Hippocampal formation (tissue), 2 donors: ENCODE results near the gene PHAX.
"Not testable (repeated sequence)": the region's sequence is repeated elsewhere in the genome, so short reads cannot be mapped to it uniquely, and the experiment has no call there.

Experiments
- DNase-seq, 2 donors: peaks; one replicate each; lab custom pipeline; 2025; lab: John Stamatoyannopoulos, UW

Gene PHAX, protein sequence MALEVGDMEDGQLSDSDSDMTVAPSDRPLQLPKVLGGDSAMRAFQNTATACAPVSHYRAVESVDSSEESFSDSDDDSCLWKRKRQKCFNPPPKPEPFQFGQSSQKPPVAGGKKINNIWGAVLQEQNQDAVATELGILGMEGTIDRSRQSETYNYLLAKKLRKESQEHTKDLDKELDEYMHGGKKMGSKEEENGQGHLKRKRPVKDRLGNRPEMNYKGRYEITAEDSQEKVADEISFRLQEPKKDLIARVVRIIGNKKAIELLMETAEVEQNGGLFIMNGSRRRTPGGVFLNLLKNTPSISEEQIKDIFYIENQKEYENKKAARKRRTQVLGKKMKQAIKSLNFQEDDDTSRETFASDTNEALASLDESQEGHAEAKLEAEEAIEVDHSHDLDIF

DNA sequence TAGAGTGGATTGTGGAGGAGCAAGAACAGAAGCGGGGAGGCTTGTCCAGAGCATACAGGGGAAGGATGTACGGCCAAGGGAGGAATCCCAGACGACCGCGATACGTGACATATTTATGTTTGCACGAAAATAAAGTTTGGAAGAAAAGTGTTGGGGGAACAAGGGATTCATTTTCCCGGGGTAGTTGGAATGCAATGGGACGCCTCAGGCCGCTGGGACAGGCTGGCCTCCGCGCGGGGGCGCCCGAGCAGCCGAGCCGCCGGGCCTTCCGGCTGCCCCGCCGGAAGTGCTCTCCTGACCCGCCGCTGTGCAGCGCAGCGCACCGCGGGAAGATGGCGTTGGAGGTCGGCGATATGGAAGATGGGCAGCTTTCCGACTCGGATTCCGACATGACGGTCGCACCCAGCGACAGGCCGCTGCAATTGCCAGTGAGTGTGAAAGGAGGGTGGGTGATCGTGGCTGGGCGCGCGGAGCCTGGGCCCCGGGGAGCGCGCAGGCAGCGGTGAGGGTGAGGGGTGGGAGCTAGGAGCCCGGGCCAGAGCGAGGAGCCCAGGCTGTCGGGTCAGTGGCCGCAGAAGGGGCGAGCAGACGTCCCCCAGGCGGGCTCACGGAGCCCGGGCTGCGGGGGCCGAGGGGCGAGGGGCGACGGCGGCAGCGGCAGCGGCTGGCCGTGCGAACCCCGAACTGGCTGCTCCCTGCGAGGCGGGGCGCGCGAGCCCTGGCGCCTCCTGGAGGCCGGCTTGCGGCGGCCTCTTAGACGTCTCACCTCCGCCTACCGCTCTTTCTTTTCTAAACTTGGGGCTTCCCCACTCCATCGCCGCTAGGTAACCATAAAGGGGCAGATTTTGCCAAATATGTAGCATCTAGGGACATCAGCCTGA is at the start of gene PHAX:
Gene PHAX (plus strand): TSS at position 317 of the 881 bp plus-strand sequence. CDS start 16 bp downstream, at position 333.
- DNase-seq = peak; percentile 74 to 81

DNA sequence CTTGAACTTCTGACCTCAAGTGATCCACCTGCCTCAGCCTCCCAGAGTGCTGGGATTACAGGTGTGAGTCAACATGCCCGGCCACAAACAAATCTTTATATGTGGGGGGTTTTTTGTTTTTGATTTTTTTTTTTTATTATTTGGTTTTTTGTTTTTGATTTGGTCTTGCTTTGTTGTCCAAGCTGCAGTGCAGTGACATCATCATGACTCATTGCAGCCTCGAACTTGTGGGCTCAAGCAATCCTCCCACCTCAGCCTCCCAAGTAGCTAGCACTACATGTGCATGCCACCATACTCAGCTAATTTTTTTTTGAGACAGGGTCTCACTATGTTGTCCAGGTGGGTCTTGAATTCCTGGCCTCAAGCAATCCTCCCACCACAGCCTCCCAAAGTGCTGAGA is 48.1 kb upstream of the PHAX start:
- no peak for DNase-seq

GRCh38 chr5:126555101-126555500 is 45.6 kb upstream of the PHAX start:
- not testable (repeated sequence) for DNase-seq

GRCh38 chr5:126561908-126562307 is 38.8 kb upstream of the PHAX start:
- DNase-seq = no peak

DNA sequence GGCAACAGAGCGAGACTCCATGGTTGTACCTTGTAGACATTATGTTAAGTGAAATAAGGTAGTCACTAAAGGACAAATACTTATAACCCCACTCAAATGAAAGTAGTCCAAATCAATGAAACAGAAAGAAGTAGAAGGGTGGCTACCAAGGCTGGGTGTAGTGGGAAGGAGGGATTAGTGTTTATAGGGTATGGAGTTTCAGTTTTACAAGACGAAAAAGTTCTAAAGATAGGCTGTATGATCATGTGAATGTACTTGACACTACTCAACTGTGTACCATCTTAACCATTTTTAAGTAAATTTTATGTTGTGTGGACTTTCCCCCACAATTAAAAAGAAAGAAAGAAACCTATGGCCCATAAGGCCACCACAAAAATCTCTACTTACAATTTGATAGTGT is 37.9 kb upstream of the PHAX start:
- no peak for DNase-seq

GRCh38 chr5:126568206-126568755 is 32.5 kb upstream of the PHAX start:
- DNase-seq = no peak

- DNase-seq = no peak
These were observed 25.1 kb upstream of the PHAX start for GRCh38 chr5:126575644-126576043.

DNA sequence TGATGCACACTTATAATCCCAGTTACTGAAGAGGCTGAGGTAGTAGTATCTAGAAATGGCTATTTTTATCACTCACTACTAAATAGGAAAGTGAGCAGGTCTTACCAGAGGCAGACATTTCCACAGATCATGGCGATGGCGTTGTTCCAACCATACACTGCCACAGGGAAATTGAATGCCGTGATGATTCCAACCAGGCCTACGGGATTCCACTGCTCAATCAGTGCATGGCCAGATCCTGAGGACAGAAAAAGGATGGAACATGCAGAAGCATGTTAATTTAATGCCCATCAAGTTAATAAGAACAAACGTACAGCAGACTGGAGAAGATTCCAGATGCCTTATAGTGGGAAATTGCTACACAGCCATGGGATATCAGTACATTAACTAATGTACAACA is 23.8 kb upstream of the PHAX start:
- no peak for DNase-seq

- DNase-seq = no peak
These were observed 23.3 kb upstream of the PHAX start for GRCh38 chr5:126577415-126577814.

- no peak for DNase-seq
These were observed 21.0 kb upstream of the PHAX start for GRCh38 chr5:126579716-126580115.

DNA sequence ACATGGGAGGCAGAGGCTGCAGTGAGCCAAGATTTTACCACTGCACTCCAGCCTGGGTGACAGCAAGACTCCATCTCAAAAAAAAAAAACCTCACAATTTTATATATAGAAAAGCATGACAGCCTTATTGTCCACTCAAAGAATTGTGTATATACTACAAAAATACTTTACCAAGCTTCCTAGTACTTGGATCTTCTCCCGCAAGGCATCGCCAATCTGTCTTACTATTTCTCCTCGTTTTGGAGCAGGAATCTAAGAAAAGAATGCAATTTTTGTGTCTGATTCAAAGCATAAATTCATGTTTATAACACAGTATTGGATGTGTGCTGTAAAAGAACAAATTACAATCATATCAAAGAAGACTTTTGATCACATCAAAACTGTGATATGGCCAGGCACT is 17.0 kb upstream of the PHAX start:
- no peak for DNase-seq

GRCh38 chr5:126587551-126588390 is 13.0 kb upstream of the PHAX start:
- no peak for DNase-seq

GRCh38 chr5:126589536-126590297 is 11.0 kb upstream of the PHAX start:
- no peak for DNase-seq

DNA sequence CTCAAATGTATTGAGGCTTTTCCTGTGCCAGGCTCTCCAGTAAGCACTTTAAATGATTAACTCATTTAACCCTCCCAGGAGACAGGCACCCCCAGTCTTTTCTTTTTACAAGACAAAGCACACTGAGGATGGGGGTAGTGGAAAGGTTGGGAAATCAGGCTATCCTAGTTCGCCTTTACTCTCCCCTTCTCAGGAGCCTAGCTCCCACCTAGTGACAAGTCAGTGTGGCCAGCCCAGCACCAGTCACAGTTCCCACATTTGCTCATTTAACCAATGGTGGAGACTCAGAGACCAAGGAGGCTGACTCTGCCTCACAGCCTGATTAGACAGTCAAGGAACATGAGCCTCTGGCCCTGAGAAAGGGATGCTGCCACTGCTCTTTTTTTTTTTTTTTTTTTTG is 9.2 kb upstream of the PHAX start:
- no peak for DNase-seq

GRCh38 chr5:126594748-126595485 is 5.8 kb upstream of the PHAX start, which contains the start of gene ALDH7A1:
Gene ALDH7A1, minus strand, starts transcription at chr5:126595219. Its CDS starts 21 bp downstream, at chr5:126595198.
- peak; percentile 88 to 89 for DNase-seq

DNA sequence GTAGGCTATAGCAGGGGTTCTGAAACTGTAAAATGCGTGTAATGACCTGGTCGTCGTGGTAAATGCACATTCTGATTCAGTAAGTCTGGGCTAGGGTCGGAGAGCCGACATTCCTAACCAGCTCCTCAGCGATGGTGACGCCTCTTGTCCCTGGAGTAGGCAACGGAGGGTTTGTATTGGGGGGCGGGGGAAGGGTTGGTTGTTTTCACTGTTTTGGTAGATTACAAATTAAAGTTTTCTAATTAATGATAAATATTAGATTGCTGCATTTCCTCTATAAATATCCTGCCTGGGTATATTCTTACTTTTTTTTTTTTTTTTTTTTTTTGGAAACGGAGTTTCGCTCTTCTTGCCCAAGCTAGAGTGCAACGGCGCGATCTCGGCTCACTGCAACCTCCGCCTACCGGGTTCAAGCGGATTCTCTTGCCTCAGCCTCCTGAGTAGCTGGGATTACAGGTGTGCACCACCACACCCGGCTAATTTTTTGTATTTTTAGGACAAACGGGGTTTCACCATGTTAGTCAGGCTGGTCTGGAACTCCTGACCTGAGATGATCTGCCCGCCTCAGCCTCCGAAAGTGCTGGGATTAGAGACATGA is 5.2 kb upstream of the PHAX start:
- no peak for DNase-seq

- no peak for DNase-seq
These were observed 3.6 kb upstream of the PHAX start for GRCh38 chr5:126597156-126597555.

- no peak for DNase-seq
These were observed 1.2 kb upstream of the PHAX start for GRCh38 chr5:126599499-126599898.

DNA sequence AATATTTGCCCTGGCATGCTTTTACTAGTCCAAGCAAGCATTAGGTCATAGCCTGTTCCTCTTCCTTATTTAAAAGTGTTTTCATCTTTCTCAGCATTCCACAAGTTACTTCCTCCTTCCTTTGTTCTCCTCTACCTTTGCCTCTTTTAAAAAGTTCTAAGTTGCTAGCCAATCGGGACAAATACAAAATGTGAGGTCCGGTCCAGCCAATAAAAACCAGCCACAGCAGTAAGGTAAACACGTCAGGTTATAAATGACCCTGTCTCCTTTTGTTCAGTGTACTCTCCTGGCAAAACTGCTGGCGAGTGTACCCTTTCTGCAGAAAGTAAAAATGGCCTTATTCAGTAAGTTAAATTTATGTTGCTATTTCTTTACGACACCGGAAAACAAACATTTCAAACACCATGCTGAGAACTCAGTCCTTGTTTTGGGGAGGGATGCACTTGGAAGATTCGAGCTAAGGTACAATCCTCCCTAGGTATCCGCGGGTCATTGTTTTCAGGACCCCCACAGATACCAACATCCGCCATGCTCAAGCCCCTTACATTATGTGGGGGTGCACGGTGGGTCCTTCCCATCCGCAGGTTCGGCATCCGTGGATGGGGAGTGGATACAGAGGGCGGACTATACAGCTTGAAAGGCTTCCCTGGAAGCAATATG is 646 bp upstream of the PHAX start:
- not testable (repeated sequence) for DNase-seq
